Measurements from ENCODE around the gene OR1Q1.

DNA sequence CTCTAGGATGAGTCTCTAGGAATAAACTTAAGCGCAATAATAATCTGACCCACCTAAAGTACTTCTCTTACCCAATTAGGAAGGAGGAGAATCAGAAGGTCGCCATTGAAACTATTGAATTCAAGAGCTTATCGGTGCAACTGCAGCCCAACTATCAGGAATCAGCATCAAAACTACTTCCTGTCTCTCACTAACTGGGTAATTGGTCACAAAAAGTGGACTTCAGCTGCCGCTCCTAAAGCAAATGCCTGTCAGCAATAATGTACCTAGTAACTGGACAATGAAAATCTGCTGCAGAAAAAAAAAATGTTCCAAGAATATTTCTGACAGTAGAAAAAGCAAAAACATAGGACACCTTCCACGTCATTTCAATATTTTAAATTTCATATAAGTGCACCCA is 34.7 kb upstream of the OR1Q1 start:
- no peak for TF ChIP-seq POLR2AphosphoS5 (IDR thresholded peaks at IDR 0.05; ENCODE audit: low read depth, low read length)
- TF ChIP-seq, protein P1, sequence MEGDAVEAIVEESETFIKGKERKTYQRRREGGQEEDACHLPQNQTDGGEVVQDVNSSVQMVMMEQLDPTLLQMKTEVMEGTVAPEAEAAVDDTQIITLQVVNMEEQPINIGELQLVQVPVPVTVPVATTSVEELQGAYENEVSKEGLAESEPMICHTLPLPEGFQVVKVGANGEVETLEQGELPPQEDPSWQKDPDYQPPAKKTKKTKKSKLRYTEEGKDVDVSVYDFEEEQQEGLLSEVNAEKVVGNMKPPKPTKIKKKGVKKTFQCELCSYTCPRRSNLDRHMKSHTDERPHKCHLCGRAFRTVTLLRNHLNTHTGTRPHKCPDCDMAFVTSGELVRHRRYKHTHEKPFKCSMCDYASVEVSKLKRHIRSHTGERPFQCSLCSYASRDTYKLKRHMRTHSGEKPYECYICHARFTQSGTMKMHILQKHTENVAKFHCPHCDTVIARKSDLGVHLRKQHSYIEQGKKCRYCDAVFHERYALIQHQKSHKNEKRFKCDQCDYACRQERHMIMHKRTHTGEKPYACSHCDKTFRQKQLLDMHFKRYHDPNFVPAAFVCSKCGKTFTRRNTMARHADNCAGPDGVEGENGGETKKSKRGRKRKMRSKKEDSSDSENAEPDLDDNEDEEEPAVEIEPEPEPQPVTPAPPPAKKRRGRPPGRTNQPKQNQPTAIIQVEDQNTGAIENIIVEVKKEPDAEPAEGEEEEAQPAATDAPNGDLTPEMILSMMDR (IDR thresholded peaks at IDR 0.05): no peak
